Lower leg skin (tissue), 3 donors: ENCODE data around the gene ATCAY.

Experiments
- CTCF ChIP-seq, 3 donors: fragments of 450-650 bp; IDR thresholded peaks; one replicate each; pipeline ENCODE4 v1.5.1; 2016; ENCODE audit warnings: antibody characterized with exemption in 3 of 3, mild to moderate bottlenecking in 3 of 3, moderate library complexity in 2 of 3
- POLR2A ChIP-seq, 2 donors: fragments of 450-650 bp; IDR thresholded peaks; one replicate each; pipeline ENCODE4 v1.6.1; 2016 to 2017; ENCODE audit warnings: antibody characterized with exemption in 2 of 2, mild to moderate bottlenecking in 1 of 2, moderate library complexity in 1 of 2

GRCh38 chr19:3893509-3894179 lies 13.2 kb downstream of the ATCAY start:
- TF ChIP-seq CTCF (IDR thresholded peaks at IDR 0.05) (no peak), POLR2A (IDR thresholded peaks at IDR 0.05) (no peak)
